ENCODE measurements around the gene RIN3. TPM values are rescaled to one million over a fixed set of nuclear protein-coding genes. Genes with fewer than 3 reads are reported as not detected.

Gene RIN3
- total RNA-seq, 2 donors from 2014 or later, result 6.6 to 11.8 TPM

DNA sequence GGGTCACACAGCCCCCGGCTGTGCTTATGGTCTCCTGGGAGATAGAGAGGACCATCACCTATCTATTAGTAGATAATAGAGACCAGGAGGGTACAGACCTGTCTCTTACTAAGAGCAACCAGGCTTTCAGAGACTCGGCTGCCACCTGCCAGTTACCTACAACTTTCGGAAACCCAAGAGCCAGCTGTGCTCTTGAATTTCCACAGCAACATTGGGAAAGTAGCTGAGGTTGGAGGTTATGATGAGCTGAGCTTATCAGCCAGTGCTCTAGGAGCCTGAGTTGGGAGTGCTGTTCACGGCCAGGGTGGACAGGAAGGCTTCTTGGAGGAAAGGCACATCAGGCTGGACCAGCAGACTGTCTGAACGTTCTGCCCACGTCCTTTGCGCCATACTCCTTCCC, 67.6 kb downstream of the RIN3 start:
- TF ChIP-seq, protein P1, sequence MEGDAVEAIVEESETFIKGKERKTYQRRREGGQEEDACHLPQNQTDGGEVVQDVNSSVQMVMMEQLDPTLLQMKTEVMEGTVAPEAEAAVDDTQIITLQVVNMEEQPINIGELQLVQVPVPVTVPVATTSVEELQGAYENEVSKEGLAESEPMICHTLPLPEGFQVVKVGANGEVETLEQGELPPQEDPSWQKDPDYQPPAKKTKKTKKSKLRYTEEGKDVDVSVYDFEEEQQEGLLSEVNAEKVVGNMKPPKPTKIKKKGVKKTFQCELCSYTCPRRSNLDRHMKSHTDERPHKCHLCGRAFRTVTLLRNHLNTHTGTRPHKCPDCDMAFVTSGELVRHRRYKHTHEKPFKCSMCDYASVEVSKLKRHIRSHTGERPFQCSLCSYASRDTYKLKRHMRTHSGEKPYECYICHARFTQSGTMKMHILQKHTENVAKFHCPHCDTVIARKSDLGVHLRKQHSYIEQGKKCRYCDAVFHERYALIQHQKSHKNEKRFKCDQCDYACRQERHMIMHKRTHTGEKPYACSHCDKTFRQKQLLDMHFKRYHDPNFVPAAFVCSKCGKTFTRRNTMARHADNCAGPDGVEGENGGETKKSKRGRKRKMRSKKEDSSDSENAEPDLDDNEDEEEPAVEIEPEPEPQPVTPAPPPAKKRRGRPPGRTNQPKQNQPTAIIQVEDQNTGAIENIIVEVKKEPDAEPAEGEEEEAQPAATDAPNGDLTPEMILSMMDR (IDR thresholded peaks at IDR 0.05), result no peak
- DNase-seq (ENCODE audit: low spot score), result no peak
- Histone ChIP-seq H3K27me3 (no peaks in the 10 kb centered on the region), H3K36me3 (peaks cover 15% of the 10 kb centered on the region), H3K27ac (no peak overlapping the region), H3K4me1 (peaks cover 0 to 11% of the 10 kb centered on the region in 2 donors), H3K4me3 (no peak overlapping the region), H3K9me3 (no peaks in the 10 kb centered on the region)

DNA sequence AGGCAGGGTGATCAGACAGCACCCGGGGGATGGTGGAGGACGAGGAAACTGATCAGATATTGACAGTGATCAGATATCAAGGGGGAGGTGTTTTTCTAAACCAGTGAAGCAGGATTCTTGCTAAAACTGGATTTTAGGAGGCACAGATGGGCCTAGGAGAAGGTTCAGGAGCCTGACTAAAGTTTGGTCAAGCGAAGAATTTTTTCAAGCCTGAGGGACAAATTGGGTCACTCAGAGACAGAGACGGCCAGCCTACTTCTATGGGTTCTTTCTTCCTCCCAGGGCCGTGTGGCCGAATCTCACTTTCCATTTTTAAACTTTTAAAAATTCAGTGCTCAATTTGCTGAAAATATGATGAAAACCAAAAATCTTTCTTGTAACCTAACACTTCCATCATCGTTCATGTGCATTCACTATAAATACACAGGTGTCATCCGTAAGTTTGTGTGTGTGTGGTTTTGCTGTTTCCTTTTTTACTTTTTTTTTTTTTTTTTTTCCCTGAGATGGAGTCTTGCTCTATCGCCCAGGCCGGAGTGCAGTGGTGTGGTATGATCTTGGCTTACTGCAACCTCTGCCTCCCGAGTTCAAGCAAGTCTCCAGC, 68.5 kb downstream of the RIN3 start:
- Histone ChIP-seq H3K9me3 (no peaks in the 10 kb centered on the region), H3K27me3 (no peaks in the 10 kb centered on the region), H3K4me1 (peaks cover 0 to 20% of the 10 kb centered on the region in 2 donors), H3K27ac (no peak overlapping the region), H3K4me3 (no peak overlapping the region), H3K36me3 (peaks cover 15% of the 10 kb centered on the region)
- TF ChIP-seq, protein P1 (IDR thresholded peaks at IDR 0.05), result no peak
- DNase-seq (ENCODE audit: low spot score), result no peak

GRCh38 chr14:92582706-92583452, 69.3 kb downstream of the RIN3 start:
- TF ChIP-seq, protein P1 (IDR thresholded peaks at IDR 0.05), result no peak
- peaks cover 0 to 25% of the 10 kb centered on the region in 2 donors for H3K4me1 ChIP-seq
- no peaks in the 10 kb centered on the region for H3K27me3 ChIP-seq
- no peak overlapping the region for H3K27ac ChIP-seq
- H3K9me3 ChIP-seq, result no peaks in the 10 kb centered on the region
- H3K4me3 ChIP-seq, result no peak overlapping the region
- no peak for DNase-seq (ENCODE audit: low spot score)
- H3K36me3 ChIP-seq, result peaks cover 8% of the 10 kb centered on the region

- Histone ChIP-seq H3K4me1 (peaks cover 0 to 25% of the 10 kb centered on the region in 2 donors), H3K27ac (no peak overlapping the region)
Measured at GRCh38 chr14:92584220-92584619, 70.6 kb downstream of the RIN3 start.

DNA sequence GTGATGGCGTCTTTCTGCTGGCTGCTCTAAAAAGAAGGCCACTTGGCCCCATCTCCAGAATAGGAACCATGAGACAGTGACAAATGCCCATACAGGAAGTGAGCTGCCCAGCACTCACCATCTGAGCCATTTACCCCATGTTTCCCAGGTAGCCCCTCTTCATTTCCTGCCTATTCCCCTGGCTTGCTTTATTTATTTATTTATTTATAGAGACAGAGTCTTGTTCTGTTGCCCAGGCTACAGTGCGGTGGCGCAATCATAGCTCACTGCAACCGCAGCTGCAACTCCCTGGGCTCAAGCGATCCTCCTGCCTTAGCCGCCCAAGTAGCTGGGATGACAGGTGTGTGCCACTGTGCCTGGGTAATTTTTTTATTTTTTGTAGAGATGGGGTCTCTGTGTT, 71.2 kb downstream of the RIN3 start:
- no peak for DNase-seq (ENCODE audit: low spot score)
- no peak overlapping the region for H3K4me3 ChIP-seq
- H3K36me3 ChIP-seq, result peaks cover 8% of the 10 kb centered on the region
- no peaks in the 10 kb centered on the region for H3K9me3 ChIP-seq
- TF ChIP-seq, protein P1 (IDR thresholded peaks at IDR 0.05), result no peak
- H3K27me3 ChIP-seq, result no peaks in the 10 kb centered on the region
- peak overlapping the region in 1 of 2 donors; percentile 54 for H3K27ac ChIP-seq
- H3K4me1 ChIP-seq, result peaks cover 0 to 25% of the 10 kb centered on the region in 2 donors

More at GRCh38 chr14:92584220-92584619, 70.6 kb downstream of the RIN3 start:
- TF ChIP-seq, protein P1 (IDR thresholded peaks at IDR 0.05), result no peak
- DNase-seq (ENCODE audit: low spot score), result no peak
- Histone ChIP-seq H3K4me3 (no peak overlapping the region), H3K27me3 (no peaks in the 10 kb centered on the region), H3K9me3 (no peaks in the 10 kb centered on the region), H3K36me3 (peaks cover 8% of the 10 kb centered on the region)
